DOHH2 (cell line): ENCODE results near the gene CDH4.

Experiments
- H3F3A ChIP-seq: fragments of 200-600 bp; sonication (generic), shearing (Covaris generic); 2 replicates; pipeline ENCODE4 v1.6.0; 2016; ENCODE audit warnings: antibody characterized with exemption, mild to moderate bottlenecking; ENCODE audit not compliant: control insufficient read depth, insufficient read depth
- H3K27ac ChIP-seq: fragments of 200-600 bp; sonication (generic); 2 replicates; pipeline ENCODE4 v1.5.1; 2014; ENCODE audit warnings: low read depth, mild to moderate bottlenecking, low read length, moderate library complexity
- H3K27me3 ChIP-seq: fragments of 200-600 bp; sonication (generic); 2 replicates; pipeline ENCODE4 v1.6.1; 2014; ENCODE audit warnings: mild to moderate bottlenecking, low read length, mixed read lengths; ENCODE audit not compliant: control insufficient read depth
- H3K36me3 ChIP-seq: fragments of 200-600 bp; sonication (generic); 2 replicates; pipeline ENCODE4 v1.6.1; 2014; ENCODE audit warnings: mild to moderate bottlenecking, low read length, moderate library complexity, mixed read lengths; ENCODE audit not compliant: control insufficient read depth
- H3K4me1 ChIP-seq: fragments of 200-600 bp; sonication (generic); 2 replicates; pipeline ENCODE4 v1.6.1; 2014; ENCODE audit warnings: mild to moderate bottlenecking, low read length, mixed read lengths; ENCODE audit not compliant: control insufficient read depth
- H3K4me2 ChIP-seq: fragments of 200-600 bp; sonication (generic); 2 replicates; pipeline ENCODE4 v1.6.0; 2014; ENCODE audit warnings: mild to moderate bottlenecking, low read length, moderate library complexity
- H3K4me3 ChIP-seq: fragments of 200-600 bp; sonication (generic); 2 replicates; pipeline ENCODE4 v1.5.1; 2014; ENCODE audit warnings: mild to moderate bottlenecking, low read length, mixed read lengths
- H3K79me2 ChIP-seq: fragments of 200-600 bp; sonication (generic); 2 replicates; pipeline ENCODE4 v1.6.1; 2014; ENCODE audit warnings: mild to moderate bottlenecking, low read length, mixed read lengths; ENCODE audit not compliant: control insufficient read depth
- H3K9me2 ChIP-seq: fragments of 200-600 bp; sonication (generic); replicated peaks from 2 replicates; pipeline ENCODE4 v1.6.1; 2014; ENCODE audit warnings: mild to moderate bottlenecking, low read length, mixed read lengths; ENCODE audit not compliant: control insufficient read depth
- H3K9me3 ChIP-seq: fragments of 200-600 bp; sonication (generic); 2 replicates; pipeline ENCODE4 v1.6.1; 2014; ENCODE audit warnings: antibody characterized with exemption, low read length, mixed read lengths; ENCODE audit not compliant: control insufficient read depth, insufficient read depth
- H4K20me1 ChIP-seq: fragments of 200-600 bp; sonication (generic); 2 replicates; pipeline ENCODE4 v1.6.0; 2014; ENCODE audit warnings: low read depth, mild to moderate bottlenecking, antibody characterized with exemption, low read length, moderate library complexity; ENCODE audit not compliant: control insufficient read depth, insufficient read depth
- CTCF ChIP-seq: fragments of 200-600 bp; sonication (generic); IDR thresholded peaks from one replicate; pipeline ENCODE4 v1.5.1; 2014; ENCODE audit warnings: antibody characterized with exemption, mild to moderate bottlenecking, low read depth, low read length; ENCODE audit not compliant: poor library complexity, severe bottlenecking
- EZH2phosphoT487 ChIP-seq: fragments of 200-600 bp; sonication (generic); IDR thresholded peaks from 2 replicates; pipeline ENCODE4 v1.6.1; 2017; ENCODE audit warnings: borderline replicate concordance, mild to moderate bottlenecking, antibody characterized with exemption, low read length, moderate library complexity, mixed read lengths

The CDH4 gene

GRCh38 chr20:61903575-61904340 is 651.7 kb downstream of the CDH4 start:
- no peaks in the 10 kb centered on the region for H3K4me1 ChIP-seq

GRCh38 chr20:61904456-61904855 is 652.4 kb downstream of the CDH4 start:
- H3K4me1 ChIP-seq: no peaks in the 10 kb centered on the region
- no peak overlapping the region for H3K4me3 ChIP-seq
- H3K9me3 ChIP-seq: no peaks in the 10 kb centered on the region
- TF ChIP-seq CTCF (no peak), EZH2phosphoT487 (no peak)
- no peaks in the 10 kb centered on the region for H3K79me2 ChIP-seq
- no peaks in the 10 kb centered on the region for H3F3A ChIP-seq
- H3K4me2 ChIP-seq: no peak overlapping the region
- H3K36me3 ChIP-seq: no peaks in the 10 kb centered on the region
- no peaks in the 10 kb centered on the region for H4K20me1 ChIP-seq
- no peaks in the 10 kb centered on the region for H3K9me2 ChIP-seq
- no peak overlapping the region for H3K27ac ChIP-seq
- H3K27me3 ChIP-seq: no peaks in the 10 kb centered on the region

More at GRCh38 chr20:61903575-61904340, 651.7 kb downstream of the CDH4 start:
- H3K27me3 ChIP-seq: no peaks in the 10 kb centered on the region
- no peak overlapping the region for H3K4me2 ChIP-seq
- H3K4me3 ChIP-seq: no peak overlapping the region
- TF ChIP-seq EZH2phosphoT487: no peak
- no peak for TF ChIP-seq CTCF
- no peaks in the 10 kb centered on the region for H3K79me2 ChIP-seq
- no peaks in the 10 kb centered on the region for H3K9me2 ChIP-seq
- no peak overlapping the region for H3K27ac ChIP-seq
- no peaks in the 10 kb centered on the region for H3F3A ChIP-seq
- no peaks in the 10 kb centered on the region for H4K20me1 ChIP-seq
- H3K9me3 ChIP-seq: no peaks in the 10 kb centered on the region
- H3K36me3 ChIP-seq: no peaks in the 10 kb centered on the region

- no peaks in the 10 kb centered on the region for H3K4me1 ChIP-seq
- H3K4me2 ChIP-seq: no peak overlapping the region
- peaks cover 3% of the 10 kb centered on the region; the same call in 1 of the 2 replicates for H3K9me3 ChIP-seq
- no peaks in the 10 kb centered on the region for H3K9me2 ChIP-seq
- no peaks in the 10 kb centered on the region for H3F3A ChIP-seq
- H3K27ac ChIP-seq: no peak overlapping the region
- no peaks in the 10 kb centered on the region for H3K79me2 ChIP-seq
- H3K4me3 ChIP-seq: no peak overlapping the region
- no peak for TF ChIP-seq EZH2phosphoT487
- no peak for TF ChIP-seq CTCF
- H3K27me3 ChIP-seq: no peaks in the 10 kb centered on the region
- H4K20me1 ChIP-seq: no peaks in the 10 kb centered on the region
- H3K36me3 ChIP-seq: no peaks in the 10 kb centered on the region
These were observed 653.9 kb downstream of the CDH4 start for GRCh38 chr20:61905781-61906523.
